GM12892 (cell line): ENCODE data around the gene MKRN2OS.

ENCODE experiments used
- POLR2A ChIP-seq: IDR thresholded peaks from 2 replicates; pipeline ENCODE4 v1.6.1; 2011; ENCODE audit warnings: low read depth, low read length, control low read depth
- POLR2AphosphoS5 ChIP-seq: IDR thresholded peaks from 2 replicates; pipeline ENCODE4 v1.6.1; 2011; ENCODE audit warnings: low read depth, low read length, control low read depth
- TAF1 ChIP-seq: IDR thresholded peaks from 2 replicates; pipeline ENCODE4 v1.6.1; 2011; ENCODE audit warnings: low read depth, mild to moderate bottlenecking, control low read depth, low read length, borderline replicate concordance

- no peak for TF ChIP-seq POLR2AphosphoS5
- TF ChIP-seq POLR2A, result no peak
- TF ChIP-seq TAF1, result no peak
These were observed 37.0 kb downstream of the MKRN2OS start for GRCh38 chr3:12508291-12508700.
